SIG-M5 (cell line): ENCODE results near the gene CD40.
"Not testable (repeated sequence)": the region's sequence is repeated elsewhere in the genome, so short reads cannot be mapped to it uniquely, and the experiment has no call there.

Experiments used
- DNase-seq: peaks from one replicate; lab custom pipeline; 2025; lab: John Stamatoyannopoulos, UW

The CD40 gene

GRCh38 chr20:46093531-46093930 is 24.6 kb upstream of the CD40 start:
- DNase-seq = no peak

GRCh38 chr20:46099491-46100287 is 18.4 kb upstream of the CD40 start:
- DNase-seq = no peak

- DNase-seq = not testable (repeated sequence)
Observed at GRCh38 chr20:46100444-46100843, 17.7 kb upstream of the CD40 start.

DNA sequence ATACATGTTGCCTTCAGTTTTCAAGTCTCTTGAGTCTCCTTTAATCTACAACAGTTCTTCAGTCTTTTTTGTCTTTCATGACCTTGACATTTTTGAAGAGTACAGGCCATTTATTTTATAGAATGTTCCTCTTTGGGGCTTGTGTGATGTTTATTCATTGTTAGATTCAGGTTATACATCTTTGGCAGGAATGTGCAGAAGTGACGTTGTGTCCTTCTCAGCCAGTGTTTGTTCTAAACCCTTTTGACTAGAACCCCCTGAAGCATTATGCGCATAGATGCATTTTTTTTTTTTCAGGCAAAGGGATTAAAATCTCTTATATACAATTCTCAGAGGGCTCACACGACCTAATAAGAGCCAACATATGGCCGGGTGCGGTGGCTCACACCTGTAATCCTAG is 17.1 kb upstream of the CD40 start:
- no peak for DNase-seq

DNA sequence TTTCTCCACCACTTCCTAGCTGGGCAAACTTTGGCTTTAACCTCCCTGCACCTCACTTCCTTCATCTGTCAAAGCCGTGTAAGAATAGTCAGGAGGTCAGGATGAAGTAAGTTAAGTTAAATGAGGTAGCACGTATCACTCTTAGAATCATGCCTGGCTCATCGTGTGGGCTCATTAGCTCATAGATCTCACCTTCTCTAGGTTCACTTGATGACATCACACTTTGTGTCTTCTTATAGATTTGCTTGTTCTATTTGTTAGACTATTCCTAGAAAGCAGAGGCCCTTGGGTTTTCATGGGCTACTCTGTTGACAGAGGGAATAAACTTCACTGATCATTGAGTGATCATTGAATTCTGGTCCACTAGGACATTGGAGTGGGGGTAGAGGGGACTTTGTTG is 16.2 kb upstream of the CD40 start:
- DNase-seq = no peak

- no peak for DNase-seq
Observed at GRCh38 chr20:46102940-46103339, 15.2 kb upstream of the CD40 start.

DNA sequence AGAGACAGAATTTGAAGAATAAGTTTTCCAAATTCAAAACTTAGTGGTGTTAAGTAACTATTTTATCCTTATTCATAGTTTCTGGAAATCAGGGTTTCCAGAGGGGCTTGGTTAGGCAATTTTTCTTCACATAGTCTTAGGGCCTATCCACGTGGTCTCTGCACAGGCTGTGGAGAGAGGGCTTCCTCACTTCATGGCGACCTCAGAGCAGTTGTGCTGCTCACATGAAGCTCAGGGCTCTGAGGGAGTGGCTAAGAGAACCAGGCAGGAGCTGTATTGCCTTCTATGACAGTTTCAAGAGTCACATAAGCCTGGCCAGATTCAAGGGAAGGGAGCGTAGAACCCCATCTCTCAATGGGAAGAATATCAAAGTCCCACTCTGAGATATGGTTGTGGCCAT is 13.9 kb upstream of the CD40 start:
- DNase-seq = no peak

GRCh38 chr20:46107061-46107460 is 11.1 kb upstream of the CD40 start:
- no peak for DNase-seq

GRCh38 chr20:46108435-46108841 is 9.7 kb upstream of the CD40 start:
- DNase-seq = no peak

DNA sequence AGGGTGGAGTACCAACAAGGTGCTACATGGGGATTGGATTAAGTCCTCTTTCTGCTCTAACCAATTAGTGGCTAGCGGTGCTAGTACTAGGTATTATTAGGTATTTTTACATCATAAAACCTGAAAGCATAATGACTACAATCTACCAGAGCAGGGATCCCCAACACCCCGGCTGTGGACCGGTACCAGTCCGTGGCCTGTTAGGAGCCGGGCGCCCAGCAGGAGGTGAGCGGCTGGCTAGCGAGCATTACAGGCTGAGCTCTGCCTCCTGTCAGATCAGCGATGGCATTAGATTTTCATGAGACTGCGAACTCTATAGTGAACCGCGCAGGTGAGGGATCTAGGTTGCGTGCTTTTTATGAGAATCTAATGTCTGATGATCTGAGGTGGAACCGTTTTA is 9.1 kb upstream of the CD40 start:
- DNase-seq = no peak

DNA sequence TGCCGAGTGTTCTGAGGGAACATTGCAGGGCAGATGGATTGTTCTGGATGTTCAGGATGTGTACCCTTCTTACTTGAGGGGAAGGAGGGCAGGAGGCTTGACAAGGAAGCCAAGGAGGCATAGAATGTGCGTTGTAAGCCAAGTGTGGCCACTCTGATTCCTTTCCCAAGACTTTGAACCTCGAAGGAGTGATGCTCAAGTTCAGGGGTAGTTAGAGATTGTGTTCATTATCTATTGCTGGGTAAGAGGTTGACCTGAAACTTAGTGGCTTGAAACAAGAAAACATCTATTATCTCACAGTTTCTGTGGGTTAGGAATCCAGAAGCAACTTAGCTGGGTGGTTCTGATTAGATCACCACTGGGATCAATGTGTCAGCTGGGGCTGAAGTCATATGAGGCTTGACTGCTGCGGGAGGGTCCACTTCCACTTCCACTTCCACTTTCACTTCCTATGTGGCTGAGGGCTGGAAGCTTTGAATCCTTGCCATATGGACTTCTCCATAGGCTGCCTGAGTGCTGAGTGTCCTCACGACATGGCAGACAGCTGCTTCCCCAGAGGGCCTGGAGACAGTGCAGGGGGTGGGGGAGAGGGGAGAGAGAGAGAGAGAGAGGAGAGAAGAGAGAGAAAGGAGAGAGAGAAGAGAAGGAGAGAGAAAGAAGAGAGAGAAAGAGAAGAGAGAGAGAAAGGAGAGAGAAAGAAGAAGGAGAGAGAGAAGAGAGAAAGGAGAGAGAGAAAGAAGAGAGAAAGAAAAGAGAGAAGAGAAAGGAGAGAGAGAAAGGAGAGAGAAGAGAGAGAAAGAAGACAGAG is 6.9 kb upstream of the CD40 start:
- no peak for DNase-seq

DNA sequence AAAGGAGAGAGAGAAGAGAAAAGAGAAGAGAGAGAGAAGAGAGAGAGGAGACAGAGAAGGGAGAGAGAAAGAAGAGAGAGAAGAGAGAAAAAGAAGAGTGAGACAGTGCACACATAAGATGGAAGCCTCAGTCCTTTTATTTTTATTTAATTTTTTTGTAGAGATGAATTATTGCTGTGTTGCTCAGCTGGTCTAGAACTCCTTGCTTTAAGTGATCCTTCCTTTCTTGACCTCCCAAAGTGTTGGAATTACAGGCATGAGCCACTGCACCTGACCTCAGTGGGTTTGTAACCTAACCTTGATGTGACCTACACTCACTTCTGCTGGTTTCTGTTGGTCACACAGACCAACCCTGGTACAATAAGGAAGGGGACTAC is 6.3 kb upstream of the CD40 start:
- no peak for DNase-seq

GRCh38 chr20:46112430-46113112 is 5.5 kb upstream of the CD40 start:
- DNase-seq = no peak

GRCh38 chr20:46113113-46113470 is 5.0 kb upstream of the CD40 start:
- DNase-seq = no peak

DNA sequence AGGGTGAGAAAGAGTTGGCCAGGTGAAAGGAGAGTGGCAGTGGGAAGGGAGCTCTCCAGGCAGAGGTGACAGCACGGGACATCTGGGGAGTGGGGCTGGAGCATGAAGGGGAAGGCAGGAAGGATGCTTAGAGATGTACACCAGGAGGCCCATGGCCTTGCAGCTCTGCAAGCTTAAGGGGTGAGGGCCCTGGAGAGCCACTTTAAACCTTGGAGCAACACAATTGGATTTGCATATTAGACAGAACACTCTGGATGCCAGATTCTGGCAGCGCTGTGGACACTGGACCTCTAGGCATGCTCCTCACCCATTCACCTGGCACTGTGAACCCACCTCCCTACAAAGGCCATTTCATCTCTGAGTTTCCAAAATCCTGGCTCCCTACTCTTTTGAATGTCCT is 3.7 kb upstream of the CD40 start:
- no peak for DNase-seq

- no peak for DNase-seq
Observed at GRCh38 chr20:46118481-46119020, 437 bp downstream of the CD40 start.

- DNase-seq = no peak
Observed at GRCh38 chr20:46119028-46119546, 973 bp downstream of the CD40 start.

GRCh38 chr20:46119547-46119946 is 1.4 kb downstream of the CD40 start:
- no peak for DNase-seq

GRCh38 chr20:46120136-46120535 is 2.0 kb downstream of the CD40 start:
- DNase-seq = no peak

GRCh38 chr20:46121184-46121930 is 3.2 kb downstream of the CD40 start:
- DNase-seq = no peak

GRCh38 chr20:46122071-46122470 is 4.0 kb downstream of the CD40 start:
- DNase-seq = no peak
